GM18502 (cell line): Measurements from ENCODE around the gene FBXO48.
"Not testable (repeated sequence)": the region's sequence is repeated elsewhere in the genome, so short reads cannot be mapped to it uniquely, and the experiment has no call there.

Experiments used
- ATAC-seq: cut with Tn5 transposase; IDR thresholded peaks from one replicate; pipeline ENCODE4 v1.9.1; 2021; ENCODE audit warnings: mild to moderate bottlenecking; ENCODE audit not compliant: unreplicated experiment, poor library complexity

The FBXO48 gene

DNA sequence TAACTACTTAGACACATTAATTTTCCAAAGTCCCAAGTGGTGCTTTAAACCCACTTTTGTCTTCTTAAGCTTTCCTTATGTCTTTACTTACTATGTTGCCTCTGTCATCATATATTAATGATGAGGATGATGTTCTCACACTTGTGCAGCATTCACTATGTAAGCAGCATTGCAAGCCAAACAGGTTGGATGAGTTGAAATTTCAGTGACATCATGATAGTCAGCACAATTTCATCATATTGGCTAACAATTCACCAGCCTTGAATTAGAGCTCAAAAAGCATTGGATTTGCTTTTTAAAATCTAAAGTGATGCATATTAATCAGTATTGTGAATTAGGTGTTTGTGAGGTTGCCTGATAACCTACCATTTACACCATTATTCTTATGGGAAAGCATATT is 8.0 kb upstream of the FBXO48 start:
- no peak for ATAC-seq

DNA sequence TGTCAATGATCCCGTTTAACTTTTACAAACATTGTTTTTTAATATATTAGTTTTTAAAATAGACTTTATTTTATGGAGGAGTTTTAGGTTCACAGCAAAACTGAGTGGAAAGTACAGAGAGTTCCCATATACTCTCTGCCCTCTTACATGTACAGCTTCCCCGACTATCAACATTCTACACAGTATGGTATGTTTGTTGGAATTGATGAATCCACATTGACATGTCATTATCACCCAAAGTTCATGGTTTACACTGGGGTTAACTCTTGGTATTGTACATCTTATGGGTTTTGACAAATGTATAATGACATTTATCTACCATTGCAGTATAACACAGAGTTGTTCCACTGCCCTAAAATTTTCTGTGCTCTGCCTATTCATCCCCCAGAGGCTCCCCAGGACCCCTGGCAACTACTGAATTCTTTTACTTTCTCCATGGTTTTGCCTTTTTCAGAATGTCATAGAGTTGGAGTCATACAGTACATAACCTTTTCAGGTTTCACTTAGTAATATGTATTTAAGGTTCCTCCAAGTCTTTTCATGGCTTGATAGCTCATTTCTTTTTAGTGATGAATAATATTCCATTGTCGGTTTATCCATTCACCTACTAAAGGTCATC is 5.8 kb upstream of the FBXO48 start:
- no peak for ATAC-seq

DNA sequence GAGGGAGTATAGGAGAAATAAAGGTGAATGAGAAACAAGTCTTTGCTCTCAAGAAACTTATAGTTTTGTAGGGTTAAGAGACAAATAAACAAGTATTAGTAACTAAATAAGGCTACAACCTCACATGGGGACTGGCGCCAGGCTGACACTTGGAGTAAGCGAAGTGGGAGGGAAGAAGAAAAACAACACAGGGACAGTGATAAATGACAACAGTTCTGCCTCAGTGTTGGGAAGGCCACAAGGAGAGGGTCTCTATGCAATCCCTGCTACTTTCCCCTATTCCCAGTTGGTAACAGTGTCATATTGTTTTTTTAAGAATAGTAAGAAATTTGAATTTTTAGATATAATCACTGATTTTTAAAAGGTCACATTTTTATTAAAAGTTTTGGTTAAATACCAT is 4.3 kb upstream of the FBXO48 start:
- no peak for ATAC-seq

DNA sequence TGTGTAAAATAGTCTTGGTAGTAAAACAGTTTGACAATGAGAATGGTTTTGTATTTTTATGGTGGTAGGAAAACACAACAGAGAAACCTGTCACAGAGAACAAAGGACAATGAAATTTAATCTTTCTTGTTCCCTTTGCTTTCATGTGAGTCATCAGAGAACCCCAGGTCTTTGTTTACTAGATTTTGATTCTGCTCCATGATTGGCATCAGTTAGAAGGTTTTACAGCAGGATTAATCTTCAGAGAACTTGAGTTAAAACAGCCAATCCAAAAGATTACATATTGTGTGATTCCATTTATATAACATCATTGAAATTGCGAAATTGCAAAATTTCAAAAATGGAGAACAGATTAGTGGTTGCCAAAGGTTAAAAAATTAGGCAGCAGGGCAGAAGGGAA is 2.8 kb upstream of the FBXO48 start:
- no peak for ATAC-seq

DNA sequence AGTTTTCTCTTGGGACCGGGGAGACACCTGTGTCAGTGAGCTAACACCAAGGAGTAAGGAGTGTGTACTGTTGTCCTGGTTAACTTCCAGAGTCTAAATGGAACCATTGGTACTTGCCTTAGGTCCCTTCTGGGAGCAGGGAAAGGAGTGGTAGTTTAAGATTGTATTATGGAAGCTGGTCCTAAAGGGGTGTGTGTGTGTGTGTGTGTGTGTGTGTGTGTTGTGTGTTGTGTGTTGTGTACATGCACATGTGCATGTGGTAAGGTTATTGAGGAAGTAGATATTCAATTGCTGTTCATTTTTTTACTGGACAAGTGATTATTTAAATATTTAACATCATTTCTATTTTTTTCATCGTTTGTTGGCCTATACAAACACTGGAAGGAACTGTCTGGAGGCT is 1.7 kb upstream of the FBXO48 start:
- no peak for ATAC-seq

DNA sequence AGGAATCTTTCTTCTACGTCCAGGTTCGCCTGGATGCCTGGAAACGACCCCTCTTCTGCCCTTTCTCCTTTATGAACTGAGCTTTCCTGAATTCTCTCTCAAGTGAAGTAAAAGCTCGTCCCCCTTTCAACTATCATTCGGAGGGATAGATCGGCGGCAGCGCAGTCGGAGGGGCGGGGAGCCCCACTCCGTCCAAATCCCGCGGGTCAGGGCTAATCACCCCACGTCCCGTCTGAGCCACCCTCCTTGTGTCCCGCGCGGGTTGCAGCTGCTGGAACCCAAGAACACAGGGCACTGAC is 367 bp downstream of the FBXO48 start:
- ATAC-seq: peak; percentile 41

DNA sequence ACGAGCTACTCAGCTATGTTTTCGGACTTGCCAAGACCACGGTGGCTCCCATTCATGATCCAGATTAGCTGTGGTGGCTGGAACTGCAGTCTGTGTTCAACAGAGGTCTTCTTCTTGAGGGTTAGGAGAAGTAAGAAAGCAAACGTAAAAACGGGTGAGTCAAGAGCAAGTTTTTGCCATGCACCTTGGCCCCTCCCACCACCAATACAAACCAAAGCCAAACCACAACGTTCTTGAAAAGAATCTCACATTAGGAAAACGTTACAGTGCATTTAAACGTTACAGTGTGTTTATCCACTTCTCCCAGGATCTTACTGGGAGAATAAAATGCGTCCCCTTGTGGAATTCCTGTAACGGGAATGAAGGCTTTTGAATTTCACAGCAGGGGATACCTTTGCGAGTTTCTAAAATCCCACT is 725 bp downstream of the FBXO48 start:
- ATAC-seq: no peak

DNA sequence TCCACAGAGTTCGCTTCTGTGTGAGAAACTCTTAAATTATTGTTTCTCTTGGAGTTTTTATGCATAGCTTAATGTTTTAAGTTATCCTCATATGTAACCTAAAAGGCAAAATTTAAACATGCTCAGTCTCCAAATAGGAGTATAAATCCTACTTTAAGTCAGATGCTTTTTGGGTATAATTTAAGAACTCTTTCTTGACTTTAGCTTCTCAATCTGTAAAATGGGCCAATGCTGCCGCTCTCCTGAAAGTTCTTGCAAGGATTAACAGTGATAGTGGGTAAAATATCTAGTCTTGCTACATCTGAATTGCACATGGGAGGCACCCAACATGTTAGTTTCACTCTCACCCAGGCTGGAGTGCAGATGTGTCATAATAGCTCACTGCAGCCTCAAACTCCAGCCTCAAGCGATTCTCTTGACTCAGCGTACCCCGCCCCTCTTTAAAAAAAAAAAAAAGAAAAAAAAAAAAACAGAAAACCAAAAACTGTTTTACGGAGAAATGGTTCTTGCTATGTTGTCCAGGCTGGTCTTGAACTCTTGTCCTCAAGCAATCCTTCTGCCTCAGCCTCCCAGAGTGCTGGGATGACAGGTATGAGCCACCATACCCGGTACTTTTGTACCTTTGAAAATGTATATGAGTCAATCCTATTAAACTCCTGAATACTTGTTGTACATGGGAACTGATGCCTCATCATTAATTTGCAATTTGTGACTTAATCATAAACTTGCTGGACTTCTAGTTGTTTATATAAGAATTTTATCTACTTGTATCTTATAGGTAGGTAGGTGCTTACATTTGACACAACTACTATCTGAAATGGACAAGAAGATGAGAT is 1.8 kb downstream of the FBXO48 start:
- ATAC-seq: no peak

DNA sequence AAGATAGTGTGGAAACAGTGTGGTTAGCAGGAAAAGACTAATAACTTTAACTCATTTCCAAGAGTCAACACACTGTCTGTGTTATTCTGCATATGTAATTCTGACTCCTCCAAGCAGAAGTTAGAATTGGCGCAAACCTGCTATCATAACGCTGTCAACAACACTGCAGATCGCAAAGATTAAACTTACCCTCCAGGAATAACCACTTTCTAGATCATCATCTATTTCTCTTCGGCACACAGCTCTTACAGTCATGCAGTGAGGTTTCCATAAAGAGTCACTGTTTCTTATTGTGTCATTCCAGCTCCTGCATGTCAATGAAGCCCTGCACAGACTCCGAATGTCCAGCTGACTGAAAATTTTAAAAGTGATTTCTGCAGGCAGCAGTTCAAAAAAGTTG is 2.4 kb downstream of the FBXO48 start:
- ATAC-seq: no peak

DNA sequence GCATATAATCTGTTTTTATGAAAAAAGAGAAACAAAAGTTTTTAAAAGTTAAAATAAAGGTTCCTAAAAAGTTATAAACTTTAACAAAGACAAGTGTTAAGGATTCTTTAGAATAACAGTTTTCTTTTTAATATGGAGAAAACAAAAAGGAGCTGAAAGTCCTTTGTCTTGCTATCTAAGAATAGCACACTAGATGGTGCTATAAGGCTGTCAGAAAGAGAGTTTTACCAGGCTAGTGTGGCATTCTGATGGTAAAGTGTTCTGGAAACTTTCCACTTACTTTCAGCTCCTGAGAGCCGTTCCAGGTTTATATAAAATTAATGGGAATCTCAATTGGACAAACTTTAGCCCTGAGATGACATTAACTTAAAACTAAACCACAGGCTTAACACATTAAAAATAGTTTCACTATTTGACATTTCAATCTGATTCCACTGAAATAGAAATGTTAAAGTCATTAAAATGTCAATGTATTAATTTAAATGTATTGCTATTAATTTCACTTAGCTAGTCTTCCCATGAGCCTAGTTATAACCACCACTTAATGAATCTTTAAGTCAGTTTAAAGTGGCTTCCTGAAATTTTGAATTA is 3.7 kb downstream of the FBXO48 start:
- ATAC-seq: no peak

DNA sequence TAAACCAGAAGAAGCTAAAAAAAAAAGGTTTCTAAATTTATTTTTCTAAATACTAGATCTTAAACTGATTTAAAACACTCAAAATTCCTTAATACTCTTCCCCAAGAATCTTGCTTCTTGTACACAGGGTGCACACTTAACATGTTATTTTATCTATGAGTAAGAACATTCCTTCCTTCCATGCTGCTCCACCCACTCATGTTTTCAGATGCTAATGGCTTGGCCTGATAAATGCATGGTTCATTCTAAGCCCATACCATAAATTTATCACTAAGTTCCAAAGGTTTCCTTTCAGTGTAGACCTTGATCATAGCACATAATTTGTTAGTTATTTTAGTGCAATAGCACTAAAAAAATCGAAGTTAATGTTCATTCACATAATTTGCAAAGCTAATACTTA is 8.1 kb downstream of the FBXO48 start:
- ATAC-seq: no peak

DNA sequence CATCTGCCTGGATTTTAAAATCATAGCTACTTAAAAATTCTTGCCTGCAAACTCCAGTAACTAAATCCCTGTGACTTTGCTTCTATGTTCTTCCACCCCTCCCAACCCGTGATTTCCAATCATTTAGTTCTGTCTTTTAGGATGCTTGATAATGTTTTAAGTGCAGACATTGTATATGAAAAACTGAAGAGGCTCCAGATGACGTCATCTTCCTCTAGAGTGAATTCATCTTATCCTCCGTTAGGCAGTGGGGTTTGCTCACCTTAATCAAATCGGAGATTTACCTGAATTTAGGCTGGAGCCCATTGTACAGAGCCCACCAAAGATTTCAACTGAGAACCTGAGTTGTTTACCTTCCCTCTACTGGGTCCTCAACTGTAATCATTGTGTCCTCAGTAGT is 10.9 kb downstream of the FBXO48 start:
- ATAC-seq: no peak

DNA sequence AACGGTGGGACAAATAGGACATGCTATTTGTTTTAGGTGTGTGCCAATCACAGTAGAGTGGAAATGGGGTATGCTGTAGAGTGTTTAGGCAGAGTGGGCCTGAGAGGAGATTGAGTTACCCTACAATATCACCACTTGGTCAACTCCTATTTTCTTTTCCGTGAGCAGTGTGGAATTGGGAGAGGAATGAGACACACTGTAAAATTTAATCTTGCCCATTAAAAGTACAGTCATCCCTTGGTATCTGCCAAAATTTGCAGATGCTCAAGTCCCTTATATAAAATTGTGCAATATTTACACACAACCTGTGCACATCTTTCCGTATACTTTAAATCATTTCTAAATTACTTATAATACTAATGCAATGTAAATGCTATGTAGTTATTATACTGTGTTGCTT is 12.4 kb downstream of the FBXO48 start:
- no peak for ATAC-seq

DNA sequence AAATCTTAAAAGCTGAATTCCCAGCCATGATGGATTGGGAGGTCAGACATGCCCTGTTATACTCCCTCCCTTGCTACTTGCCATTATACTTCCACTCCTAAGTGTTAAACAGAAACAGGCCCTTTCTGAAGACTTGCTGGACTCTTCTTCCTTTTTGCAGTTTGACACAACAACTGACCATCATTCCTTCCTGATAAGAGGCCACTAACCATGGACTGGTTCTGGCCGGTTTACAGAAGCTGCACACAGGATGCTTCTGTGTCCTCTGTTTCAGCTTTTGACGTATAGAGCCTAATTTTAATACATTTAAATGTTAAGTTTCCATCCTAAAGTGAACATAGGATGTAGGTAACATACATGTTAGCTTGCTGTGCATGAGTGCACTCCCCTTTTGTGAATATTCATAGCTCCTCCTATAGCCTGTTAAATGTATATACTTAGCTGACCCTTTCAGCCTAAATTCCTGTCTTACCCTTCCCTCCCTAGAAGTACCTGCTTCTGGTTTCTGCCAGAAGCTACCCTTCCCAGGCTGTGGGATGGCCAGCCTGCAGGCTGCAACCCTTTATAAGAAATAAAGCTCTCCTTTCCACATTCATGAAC is 13.2 kb downstream of the FBXO48 start:
- no peak for ATAC-seq

DNA sequence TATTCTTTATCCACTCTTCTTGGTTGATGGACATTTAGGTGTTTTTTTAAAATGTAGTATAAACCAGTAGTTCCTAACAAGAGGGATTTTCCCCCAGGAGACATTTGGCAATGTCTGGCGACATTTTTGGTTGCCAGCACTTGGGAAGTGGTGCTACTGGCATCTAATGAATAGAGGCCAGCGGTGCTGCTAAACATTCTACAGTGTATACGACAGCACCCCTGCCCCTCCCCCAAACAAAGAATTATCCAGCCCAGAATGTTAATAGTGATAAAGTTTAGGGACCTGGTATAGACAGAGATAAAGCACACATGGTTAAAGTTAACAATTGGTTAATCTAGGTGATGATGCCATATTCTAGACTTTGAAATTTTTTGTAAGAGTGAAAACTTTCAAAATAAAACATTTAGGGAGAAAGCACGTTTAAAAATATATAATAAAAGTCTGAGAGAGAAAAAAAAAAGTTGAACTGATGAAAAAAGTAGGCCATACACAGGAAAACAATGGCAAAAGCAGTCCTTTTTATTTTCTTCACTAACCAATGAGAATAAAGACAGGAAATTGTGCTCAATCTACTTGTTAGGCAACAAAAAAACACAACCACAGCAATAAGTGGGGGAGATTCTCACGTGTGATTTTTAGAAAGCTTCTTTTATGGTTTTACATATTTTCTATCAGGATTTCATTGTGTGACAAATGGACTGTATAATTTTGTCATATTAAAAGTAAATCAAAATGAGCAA is 14.8 kb downstream of the FBXO48 start:
- ATAC-seq: no peak

DNA sequence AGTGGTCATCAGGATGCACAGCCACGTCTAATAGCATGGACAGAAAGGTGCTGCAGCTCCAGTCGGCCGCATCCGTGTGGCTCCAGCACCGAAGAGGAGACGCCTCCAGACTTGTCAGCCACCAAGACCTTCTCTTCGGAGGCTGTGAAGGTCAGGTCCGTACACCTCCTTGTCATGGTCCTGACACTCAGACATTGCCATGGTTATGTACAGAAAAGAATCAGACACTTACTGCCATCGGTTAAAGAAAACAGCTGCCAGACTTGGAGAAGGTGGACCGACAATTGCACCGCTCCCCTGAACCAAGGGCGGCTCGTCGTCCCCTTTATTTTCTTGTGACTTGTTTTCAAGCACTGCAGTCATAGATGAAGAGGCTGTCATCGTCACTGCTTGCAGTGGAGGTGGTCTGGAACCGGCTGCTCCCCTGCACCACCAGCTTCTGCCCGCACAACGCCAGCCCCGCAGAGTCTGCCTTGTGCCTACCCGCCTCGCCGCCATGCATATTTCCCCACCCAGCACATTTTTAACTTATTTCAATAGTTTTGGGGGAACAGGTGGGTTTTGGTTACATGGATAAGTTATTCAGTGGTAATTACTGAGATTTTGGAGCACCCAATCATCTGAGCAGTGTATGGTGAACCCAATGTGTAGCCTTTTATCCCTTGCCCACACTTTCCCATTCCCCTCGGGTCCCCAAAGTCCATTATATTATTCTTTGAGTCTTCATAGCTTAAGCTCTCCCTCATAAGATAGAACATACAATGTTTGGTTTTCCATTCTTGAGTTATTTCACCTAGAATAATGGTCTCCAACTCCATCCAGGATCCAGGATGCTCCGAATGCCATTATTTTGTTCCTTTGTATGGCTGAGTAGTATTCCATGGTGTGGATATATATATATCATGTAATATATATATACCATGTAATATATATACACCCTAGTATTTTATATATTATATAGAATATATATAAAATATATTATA is 18.1 kb downstream of the FBXO48 start:
- no peak for ATAC-seq

DNA sequence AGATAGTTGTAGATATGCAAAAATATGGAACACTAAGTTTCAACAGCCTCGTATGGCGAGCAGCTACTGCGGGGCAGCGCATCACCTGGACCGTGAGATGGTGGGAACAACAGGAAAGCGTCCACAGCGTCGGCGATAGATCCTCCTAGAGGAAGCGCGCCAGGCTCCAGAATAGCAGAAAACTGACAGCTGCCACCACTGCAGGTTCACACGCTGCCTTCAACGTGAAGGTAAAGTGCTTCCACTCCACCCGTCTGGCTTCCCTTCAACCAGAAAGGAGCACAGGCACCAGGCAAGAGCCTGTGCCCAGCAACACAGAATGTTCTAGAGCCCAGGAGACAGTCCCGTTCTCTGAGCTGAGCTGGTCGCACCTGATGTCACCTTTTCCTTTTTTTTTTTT is 20.0 kb downstream of the FBXO48 start:
- ATAC-seq: no peak

DNA sequence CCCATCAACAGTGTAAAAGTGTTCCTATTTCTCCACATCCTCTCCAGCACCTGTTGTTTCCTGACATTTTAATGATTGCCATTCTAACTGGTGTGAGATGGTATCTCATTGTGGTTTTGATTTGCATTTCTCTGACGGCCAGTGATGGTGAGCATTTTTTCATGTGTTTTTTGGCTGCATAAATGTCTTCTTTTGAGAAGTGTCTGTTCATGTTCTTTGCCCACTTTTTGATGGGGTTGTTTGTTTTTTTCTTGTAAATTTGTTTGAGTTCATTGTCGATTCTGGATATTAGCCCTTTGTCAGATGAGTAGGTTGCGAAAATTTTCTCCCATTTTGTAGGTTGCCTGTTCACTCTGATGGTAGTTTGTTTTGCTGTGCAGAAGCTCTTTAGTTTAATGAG is 20.7 kb downstream of the FBXO48 start:
- ATAC-seq: not testable (repeated sequence)

DNA sequence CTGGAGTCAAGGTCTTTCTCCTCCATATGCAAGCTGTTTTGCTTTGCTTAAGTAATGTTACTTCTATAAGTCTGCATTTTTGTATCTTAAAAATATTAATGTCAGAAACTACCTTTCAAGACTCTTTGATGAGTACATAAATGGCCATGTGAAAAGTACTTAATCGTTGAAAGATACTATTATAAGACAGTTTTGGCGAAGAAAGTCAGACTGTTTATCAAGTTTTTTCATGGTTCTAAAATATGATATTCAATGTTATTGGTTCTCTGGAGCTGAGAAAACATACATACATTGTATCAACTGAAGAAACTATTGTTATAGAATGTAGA is 25.1 kb downstream of the FBXO48 start:
- ATAC-seq: no peak
